Aorta (tissue), 5 donors: ENCODE measurements around the gene CUTC. TPM values are rescaled to one million over a fixed set of nuclear protein-coding genes. Genes with fewer than 3 reads are reported as not detected.

ENCODE experiments used
- ATAC-seq: fragments of 200-7000 bp; cut with Tn5 transposase; one replicate; pipeline ENCODE4 v1.9.1; 2022; ENCODE audit warnings: moderate library complexity; ENCODE audit not compliant: low FRiP score
- DNase-seq, 2 donors: peaks; one replicate each; pipeline ENCODE4 v3.0.0-alpha.2; 2020
- H3K27ac ChIP-seq, 2 donors: one replicate each; pipeline ENCODE4 v1.5.1; 2013; ENCODE audit warnings: low read length in 2 of 2, mild to moderate bottlenecking in 2 of 2, moderate library complexity in 2 of 2, control low read depth in 1 of 2, inconsistent platforms in 1 of 2, low read depth in 1 of 2
- H3K27me3 ChIP-seq, 2 donors: one replicate each; pipeline ENCODE4 v1.6.1; 2013; ENCODE audit warnings: control low read depth in 1 of 2, low read length in 1 of 2, mild to moderate bottlenecking in 1 of 2, moderate library complexity in 1 of 2; ENCODE audit not compliant: insufficient read depth in 2 of 2, control insufficient read depth in 1 of 2
- H3K36me3 ChIP-seq, 2 donors: one replicate each; pipeline ENCODE4 v1.6.1; 2013; ENCODE audit warnings: control low read depth in 1 of 2, low read length in 1 of 2, mild to moderate bottlenecking in 1 of 2; ENCODE audit not compliant: insufficient read depth in 2 of 2, control insufficient read depth in 1 of 2
- H3K4me1 ChIP-seq, 2 donors: one replicate each; pipeline ENCODE4 v1.6.1; 2013; ENCODE audit warnings: low read length in 2 of 2, control low read depth in 1 of 2, mild to moderate bottlenecking in 1 of 2, moderate library complexity in 1 of 2; ENCODE audit not compliant: insufficient read depth in 2 of 2, control insufficient read depth in 1 of 2
- H3K4me3 ChIP-seq, 2 donors: one replicate each; pipeline ENCODE4 v1.5.1; 2013; ENCODE audit warnings: low read length in 2 of 2, control low read depth in 1 of 2, mild to moderate bottlenecking in 1 of 2
- H3K9me3 ChIP-seq: one replicate; pipeline ENCODE4 v1.6.1; 2013; ENCODE audit warnings: mild to moderate bottlenecking, low read length; ENCODE audit not compliant: control insufficient read depth
- WGBS, 2 donors: extraction: QIAGEN DNeasy Blood & Tissue Kit; methylation state at CpG; one replicate each; pipeline ENCODE4 v1.1.7; 2013; 5-methylcytosine and 5-hydroxymethylcytosine counted together
- intact Hi-C, 2 donors: fragments of 100-400 bp; cut with DNase I; formaldehyde crosslinking; loops; one replicate each; pipeline versions ENCODE4 v1.14.2 to v1.15.0; 2022
- polyA plus RNA-seq, 2 donors: library from polyadenylated mRNA; stranded (reverse); fragments of 200-250 nt; gene quantifications; one replicate each; pipeline ENCODE4 v1.2.3, GENCODE V29; 2013
- total RNA-seq, 2 donors: library from RNA; stranded (reverse); fragmentation: NEBNext Ultra II Directional; extraction: Animal tissue kit (Norgen Biotek cat#: 25700); gene quantifications; one replicate each; pipeline ENCODE4 v1.2.1, GENCODE V29; 2021
- donor health status: healthy with polysubstance abuse.
- donor health status: Bipolar disorder and iron deficiency.
- donor health status: DM: no; HTN: no; CAD: no.
- donor health status: DM: no; HTN: no; CAD: no.
- donor health status: DM: yes; HTN: yes; CAD: no.

Gene CUTC
- total and polyA plus RNA-seq, 4 donors, result 16.5 to 22.4 (median 19.8) TPM

DNA sequence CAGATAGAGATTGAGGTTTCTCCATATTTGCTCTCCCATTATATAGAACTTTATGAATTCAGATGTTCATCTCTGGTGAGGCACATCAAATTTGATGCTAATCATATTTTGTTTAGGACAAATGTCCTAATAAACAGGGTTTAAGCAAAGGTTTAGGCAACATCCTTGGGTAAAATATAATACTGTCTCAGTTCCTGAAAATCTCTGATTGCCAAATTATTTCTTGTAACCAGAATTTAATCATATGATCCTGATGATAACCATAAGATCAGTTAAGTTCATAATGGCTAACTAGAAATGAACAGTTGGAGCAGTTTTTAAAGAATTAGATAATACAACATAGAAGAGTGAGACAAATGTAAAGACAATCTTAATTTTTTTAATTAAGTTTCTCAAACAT, 18.6 kb downstream of the CUTC start:
- Histone ChIP-seq H3K9me3 (no peaks in the 10 kb centered on the region), H3K27me3 (no peaks in the 10 kb centered on the region), H3K36me3 (peaks cover 2 to 3% of the 10 kb centered on the region in 2 donors), H3K4me1 (no peaks in the 10 kb centered on the region), H3K27ac (no peak overlapping the region), H3K4me3 (no peak overlapping the region)
- intact Hi-C loops, result no loop called here
- ATAC-seq, result no peak
- no peak for DNase-seq

GRCh38 chr10:99754670-99755069, 22.6 kb downstream of the CUTC start:
- 90 to 100% methylated on average over 1 of the region's 1 CpG for WGBS, 2 donors
- no peak overlapping the region for H3K27ac ChIP-seq
- no peaks in the 10 kb centered on the region for H3K9me3 ChIP-seq
- peaks cover 4 to 5% of the 10 kb centered on the region in 2 donors for H3K36me3 ChIP-seq
- DNase-seq (no peak), ATAC-seq (no peak)
- no peaks in the 10 kb centered on the region for H3K27me3 ChIP-seq
- intact Hi-C loops, result no loop called here
- no peaks in the 10 kb centered on the region for H3K4me1 ChIP-seq
- H3K4me3 ChIP-seq, result no peak overlapping the region

DNA sequence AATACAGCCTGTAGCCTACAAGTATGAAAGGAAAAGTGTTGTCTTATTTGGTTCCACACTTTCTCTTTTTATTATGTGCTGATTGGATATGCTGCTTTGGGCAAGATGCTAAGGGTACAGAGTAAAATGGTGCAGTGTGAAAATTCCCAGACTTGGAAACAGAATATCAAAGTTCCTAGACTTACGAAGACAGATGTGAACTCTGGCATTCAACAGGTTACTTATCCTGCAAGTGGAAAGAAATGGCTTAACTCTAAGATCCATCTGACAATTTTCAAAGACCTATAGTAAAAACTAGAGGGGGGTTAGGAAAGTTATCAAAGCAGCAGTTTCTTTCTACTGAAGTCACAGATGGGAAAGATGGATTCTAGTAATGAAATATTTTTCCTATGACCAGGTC, 24.1 kb downstream of the CUTC start:
- H3K36me3 ChIP-seq, result peaks cover 4 to 9% of the 10 kb centered on the region in 2 donors
- H3K9me3 ChIP-seq, result peaks cover 1% of the 10 kb centered on the region
- ATAC-seq (no peak), DNase-seq (no peak)
- intact Hi-C loops, result no loop called here
- WGBS, 2 donors, result 96% methylated on average over 1 of the region's 1 CpG
- no peaks in the 10 kb centered on the region for H3K27me3 ChIP-seq
- H3K4me3 ChIP-seq, result no peak overlapping the region
- no peak overlapping the region for H3K27ac ChIP-seq
- no peaks in the 10 kb centered on the region for H3K4me1 ChIP-seq

DNA sequence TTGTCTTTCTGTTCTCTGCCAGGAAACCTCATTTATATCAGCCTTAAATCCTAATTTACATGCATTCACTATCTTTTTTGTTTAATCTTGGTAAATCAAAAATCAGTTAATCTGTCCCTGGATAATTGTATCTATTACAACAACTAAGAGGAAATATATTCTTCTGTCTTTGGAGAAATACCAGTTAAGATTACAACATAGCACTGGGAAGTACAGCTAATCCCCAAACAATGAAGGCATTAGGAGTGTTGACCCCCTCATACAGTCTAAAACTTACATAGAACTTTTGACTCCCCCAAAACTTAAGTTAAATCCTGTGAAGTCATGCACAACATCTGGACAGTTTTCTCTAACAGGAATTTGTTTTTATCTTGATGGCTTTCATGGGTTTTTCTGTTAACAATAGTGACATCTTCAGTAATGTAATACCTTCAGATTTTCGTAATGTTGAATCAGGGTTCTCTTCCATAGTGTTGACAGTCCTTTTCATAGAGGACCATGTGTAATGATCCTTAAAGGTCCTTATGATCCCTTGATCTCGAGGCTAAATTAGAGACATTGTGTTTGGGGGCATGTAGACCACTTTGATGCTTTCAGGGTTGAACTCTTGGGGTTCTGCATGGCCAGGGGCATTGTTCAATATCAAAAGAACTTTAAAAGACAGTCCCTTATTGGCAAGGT, 26.3 kb downstream of the CUTC start:
- intact Hi-C loops, result no loop called here

DNA sequence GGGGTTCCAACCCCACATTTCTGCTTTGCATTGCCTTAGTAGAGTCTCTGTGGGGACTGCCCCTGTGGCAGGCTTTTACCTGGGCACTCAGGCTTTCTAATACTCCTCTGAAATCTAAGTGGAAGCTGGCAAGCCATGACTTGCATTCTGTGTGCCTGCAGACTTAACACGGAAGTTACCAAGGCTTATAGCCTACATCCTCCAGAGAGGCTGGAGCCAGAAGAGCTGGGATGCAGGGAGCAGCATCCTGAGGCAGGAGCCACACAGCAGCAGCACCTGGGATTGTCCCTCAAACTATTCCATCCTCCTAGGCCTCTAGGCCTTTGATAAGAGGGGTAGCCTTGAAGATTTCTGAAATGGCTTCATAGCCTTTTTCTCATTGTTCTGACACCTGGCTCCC, 28.3 kb downstream of the CUTC start:
- no peak for ATAC-seq
- H3K4me1 ChIP-seq, result no peaks in the 10 kb centered on the region
- peaks cover 4 to 7% of the 10 kb centered on the region in 2 donors for H3K36me3 ChIP-seq
- no peak overlapping the region for H3K4me3 ChIP-seq
- no peak overlapping the region for H3K27ac ChIP-seq
- intact Hi-C loops, result no loop called here
- H3K27me3 ChIP-seq, result no peaks in the 10 kb centered on the region
- 94 to 95% methylated on average over 1 of the region's 1 CpG for WGBS, 2 donors
- H3K9me3 ChIP-seq, result peaks cover 1% of the 10 kb centered on the region
- DNase-seq, result no peak

More for the DNA sequence above, 26.3 kb downstream of the CUTC start:
- H3K4me3 ChIP-seq, result no peak overlapping the region
- no peak for DNase-seq
- H3K27me3 ChIP-seq, result no peaks in the 10 kb centered on the region
- H3K36me3 ChIP-seq, result peaks cover 4 to 8% of the 10 kb centered on the region in 2 donors
- no peak for ATAC-seq
- H3K9me3 ChIP-seq, result peaks cover 1% of the 10 kb centered on the region
- H3K4me1 ChIP-seq, result no peaks in the 10 kb centered on the region
- H3K27ac ChIP-seq, result no peak overlapping the region
- 91 to 94% methylated on average over 2 of the region's 2 CpGs for WGBS, 2 donors

DNA sequence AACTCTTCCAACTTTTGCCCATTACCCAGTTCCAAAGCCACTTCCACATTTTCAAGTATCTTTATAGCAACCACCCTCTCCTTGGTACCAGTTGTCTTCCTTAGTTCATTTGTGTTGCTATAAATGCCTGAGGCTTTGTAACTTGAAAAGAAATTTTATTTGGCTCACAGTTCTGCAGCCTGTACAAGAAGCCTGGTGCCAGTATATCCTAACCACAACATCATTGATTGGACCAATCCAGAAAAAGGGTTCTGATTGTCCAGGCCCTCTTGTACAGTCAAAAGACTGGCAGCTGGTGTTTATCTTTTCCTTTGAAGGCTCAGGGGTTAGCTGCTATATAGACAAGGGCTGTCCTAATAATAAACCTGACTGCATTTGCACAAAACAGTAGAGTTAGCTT, 29.3 kb downstream of the CUTC start:
- DNase-seq (no peak), ATAC-seq (no peak)
- no peaks in the 10 kb centered on the region for H3K4me1 ChIP-seq
- H3K36me3 ChIP-seq, result peaks cover 0 to 7% of the 10 kb centered on the region in 2 donors
- no peaks in the 10 kb centered on the region for H3K27me3 ChIP-seq
- no peak overlapping the region for H3K4me3 ChIP-seq
- peaks cover 1% of the 10 kb centered on the region for H3K9me3 ChIP-seq
- intact Hi-C loops, result no loop called here
- no peak overlapping the region for H3K27ac ChIP-seq

- no peak for DNase-seq
- no peak overlapping the region for H3K27ac ChIP-seq
- whole genome bisulfite sequencing, 2 donors, result 65 to 75% methylated on average over 4 of the region's 4 CpGs
- H3K9me3 ChIP-seq, result peaks cover under 1% of the 10 kb centered on the region
- ATAC-seq, result no peak
- H3K4me1 ChIP-seq, result no peaks in the 10 kb centered on the region
- intact Hi-C loops, result no loop called here
- H3K27me3 ChIP-seq, result no peaks in the 10 kb centered on the region
- H3K36me3 ChIP-seq, result no peaks in the 10 kb centered on the region
- no peak overlapping the region for H3K4me3 ChIP-seq
Observed at GRCh38 chr10:99765672-99766301, 33.8 kb downstream of the CUTC start.

GRCh38 chr10:99766302-99766681, 34.3 kb downstream of the CUTC start:
- 72 to 73% methylated on average over 8 of the region's 8 CpGs for WGBS, 2 donors
- no peak for ATAC-seq
- intact Hi-C loops, result no loop called here
- Histone ChIP-seq H3K4me3 (no peak overlapping the region), H3K36me3 (no peaks in the 10 kb centered on the region), H3K9me3 (no peaks in the 10 kb centered on the region), H3K27ac (no peak overlapping the region), H3K4me1 (no peaks in the 10 kb centered on the region), H3K27me3 (no peaks in the 10 kb centered on the region)
- DNase-seq, result no peak

DNA sequence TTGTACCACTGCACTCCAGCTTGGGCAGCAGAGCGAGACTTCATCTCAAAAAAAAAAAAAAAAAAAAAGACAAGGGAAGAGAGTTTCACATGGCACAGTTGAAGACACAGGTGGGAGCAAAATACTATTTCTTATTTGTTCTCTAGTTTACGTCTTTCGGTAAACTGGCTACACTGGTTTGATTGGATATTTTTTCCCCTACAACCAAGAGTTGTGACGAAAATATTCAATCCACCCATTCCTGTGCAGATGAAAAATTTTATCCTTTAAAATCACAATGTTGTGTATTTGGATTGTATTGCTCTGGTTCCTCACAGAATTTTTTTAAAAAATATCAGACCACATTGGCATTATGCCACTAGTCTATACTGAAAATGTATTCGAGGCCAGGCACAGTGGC, 35.9 kb downstream of the CUTC start:
- intact Hi-C loops, result no loop called here
- H3K36me3 ChIP-seq, result no peaks in the 10 kb centered on the region
- 67 to 68% methylated on average over 5 of the region's 5 CpGs for WGBS, 2 donors
- no peaks in the 10 kb centered on the region for H3K27me3 ChIP-seq
- no peak overlapping the region for H3K27ac ChIP-seq
- no peaks in the 10 kb centered on the region for H3K9me3 ChIP-seq
- no peak for DNase-seq
- H3K4me3 ChIP-seq, result no peak overlapping the region
- no peaks in the 10 kb centered on the region for H3K4me1 ChIP-seq
- ATAC-seq, result no peak
